Mucosa of stomach (tissue), 1 donor: ENCODE data around the gene BIRC3.
A peak's percentile ranks its signal among the peaks of the same experiment; 100 is the strongest.

ENCODE experiments used
- H3K27me3 ChIP-seq: one replicate; pipeline ENCODE4 v1.7.0; 2013; ENCODE audit warnings: mild to moderate bottlenecking, low read length; ENCODE audit not compliant: control insufficient read depth, insufficient read depth
- H3K36me3 ChIP-seq: one replicate; pipeline ENCODE4 v1.7.0; 2013; ENCODE audit warnings: low read length; ENCODE audit not compliant: control insufficient read depth, insufficient read depth
- H3K4me1 ChIP-seq: one replicate; pipeline ENCODE4 v1.7.0; 2013; ENCODE audit warnings: mild to moderate bottlenecking, low read length; ENCODE audit not compliant: control insufficient read depth, insufficient read depth
- H3K4me3 ChIP-seq: one replicate; pipeline ENCODE4 v1.7.0; 2013; ENCODE audit warnings: low read length
- H3K9ac ChIP-seq: one replicate; pipeline ENCODE4 v1.7.0; 2013; ENCODE audit warnings: mild to moderate bottlenecking, low read length, moderate library complexity
- H3K9me3 ChIP-seq: one replicate; pipeline ENCODE4 v1.7.0; 2013; ENCODE audit warnings: mild to moderate bottlenecking, low read length, moderate library complexity; ENCODE audit not compliant: control insufficient read depth
- donor health status: Pancreatic carcinoma.

Gene BIRC3

GRCh38 chr11:102317768-102318103 lies 452 bp downstream of the BIRC3 start:
- no peaks in the 10 kb centered on the region for H3K27me3 ChIP-seq
- H3K9ac ChIP-seq, result peak overlapping the region; percentile 77
- peak overlapping the region; percentile 43 for H3K4me3 ChIP-seq
- peaks cover 50% of the 10 kb centered on the region for H3K4me1 ChIP-seq
- no peaks in the 10 kb centered on the region for H3K9me3 ChIP-seq
- no peaks in the 10 kb centered on the region for H3K36me3 ChIP-seq

GRCh38 chr11:102318469-102318868 lies 1.2 kb downstream of the BIRC3 start:
- Histone ChIP-seq H3K27me3 (no peaks in the 10 kb centered on the region), H3K9ac (peak overlapping the region; percentile 77), H3K9me3 (no peaks in the 10 kb centered on the region), H3K36me3 (no peaks in the 10 kb centered on the region), H3K4me1 (peaks cover 44% of the 10 kb centered on the region), H3K4me3 (peak overlapping the region; percentile 43)

GRCh38 chr11:102319544-102319943 lies 2.3 kb downstream of the BIRC3 start:
- H3K9me3 ChIP-seq, result no peaks in the 10 kb centered on the region
- no peaks in the 10 kb centered on the region for H3K27me3 ChIP-seq
- H3K4me1 ChIP-seq, result peaks cover 33% of the 10 kb centered on the region
- H3K9ac ChIP-seq, result no peak overlapping the region
- no peak overlapping the region for H3K4me3 ChIP-seq
- H3K36me3 ChIP-seq, result no peaks in the 10 kb centered on the region

- H3K9me3 ChIP-seq, result no peaks in the 10 kb centered on the region
- no peaks in the 10 kb centered on the region for H3K36me3 ChIP-seq
- H3K9ac ChIP-seq, result no peak overlapping the region
- no peak overlapping the region for H3K4me3 ChIP-seq
- no peaks in the 10 kb centered on the region for H3K27me3 ChIP-seq
- peaks cover 26% of the 10 kb centered on the region for H3K4me1 ChIP-seq
These were observed 2.9 kb downstream of the BIRC3 start for GRCh38 chr11:102320188-102320587.

- Histone ChIP-seq H3K9ac (no peak overlapping the region), H3K4me1 (peaks cover 23% of the 10 kb centered on the region), H3K36me3 (no peaks in the 10 kb centered on the region), H3K9me3 (no peaks in the 10 kb centered on the region), H3K27me3 (no peaks in the 10 kb centered on the region), H3K4me3 (no peak overlapping the region)
These were observed 3.4 kb downstream of the BIRC3 start for GRCh38 chr11:102320679-102321078.

GRCh38 chr11:102322560-102322959 lies 5.3 kb downstream of the BIRC3 start:
- Histone ChIP-seq H3K4me3 (no peak overlapping the region), H3K4me1 (peaks cover 17% of the 10 kb centered on the region), H3K36me3 (no peaks in the 10 kb centered on the region)

GRCh38 chr11:102323542-102324251 lies 6.4 kb downstream of the BIRC3 start:
- no peaks in the 10 kb centered on the region for H3K27me3 ChIP-seq
- H3K36me3 ChIP-seq, result no peaks in the 10 kb centered on the region
- no peak overlapping the region for H3K9ac ChIP-seq
- no peaks in the 10 kb centered on the region for H3K9me3 ChIP-seq
- no peak overlapping the region for H3K4me3 ChIP-seq
- peaks cover 7% of the 10 kb centered on the region for H3K4me1 ChIP-seq

More at GRCh38 chr11:102322560-102322959, 5.3 kb downstream of the BIRC3 start:
- no peaks in the 10 kb centered on the region for H3K9me3 ChIP-seq
- H3K9ac ChIP-seq, result no peak overlapping the region
- no peaks in the 10 kb centered on the region for H3K27me3 ChIP-seq

- Histone ChIP-seq H3K9ac (no peak overlapping the region), H3K4me3 (no peak overlapping the region), H3K27me3 (no peaks in the 10 kb centered on the region), H3K36me3 (no peaks in the 10 kb centered on the region), H3K9me3 (no peaks in the 10 kb centered on the region), H3K4me1 (no peaks in the 10 kb centered on the region)
These were observed 7.8 kb downstream of the BIRC3 start for GRCh38 chr11:102325088-102325487.

- Histone ChIP-seq H3K4me1 (no peaks in the 10 kb centered on the region), H3K9me3 (no peaks in the 10 kb centered on the region), H3K36me3 (no peaks in the 10 kb centered on the region), H3K27me3 (no peaks in the 10 kb centered on the region), H3K9ac (no peak overlapping the region), H3K4me3 (no peak overlapping the region)
These were observed 11.5 kb downstream of the BIRC3 start for GRCh38 chr11:102328748-102329147.

- Histone ChIP-seq H3K27me3 (no peaks in the 10 kb centered on the region), H3K4me3 (no peak overlapping the region), H3K36me3 (no peaks in the 10 kb centered on the region), H3K9me3 (no peaks in the 10 kb centered on the region), H3K9ac (no peak overlapping the region), H3K4me1 (no peaks in the 10 kb centered on the region)
These were observed 12.9 kb downstream of the BIRC3 start for GRCh38 chr11:102330231-102330630.

- H3K36me3 ChIP-seq, result no peaks in the 10 kb centered on the region
- no peaks in the 10 kb centered on the region for H3K27me3 ChIP-seq
- H3K9me3 ChIP-seq, result no peaks in the 10 kb centered on the region
- no peaks in the 10 kb centered on the region for H3K4me1 ChIP-seq
- H3K9ac ChIP-seq, result no peak overlapping the region
- no peak overlapping the region for H3K4me3 ChIP-seq
These were observed 14.1 kb downstream of the BIRC3 start for GRCh38 chr11:102331341-102331740.

- H3K9ac ChIP-seq, result no peak overlapping the region
- H3K27me3 ChIP-seq, result no peaks in the 10 kb centered on the region
- H3K9me3 ChIP-seq, result no peaks in the 10 kb centered on the region
- H3K4me3 ChIP-seq, result no peak overlapping the region
- H3K4me1 ChIP-seq, result no peaks in the 10 kb centered on the region
- no peaks in the 10 kb centered on the region for H3K36me3 ChIP-seq
These were observed 15.3 kb downstream of the BIRC3 start for GRCh38 chr11:102332611-102332994.
